ENCODE results near the gene TULP4.

TULP4 gene

DNA sequence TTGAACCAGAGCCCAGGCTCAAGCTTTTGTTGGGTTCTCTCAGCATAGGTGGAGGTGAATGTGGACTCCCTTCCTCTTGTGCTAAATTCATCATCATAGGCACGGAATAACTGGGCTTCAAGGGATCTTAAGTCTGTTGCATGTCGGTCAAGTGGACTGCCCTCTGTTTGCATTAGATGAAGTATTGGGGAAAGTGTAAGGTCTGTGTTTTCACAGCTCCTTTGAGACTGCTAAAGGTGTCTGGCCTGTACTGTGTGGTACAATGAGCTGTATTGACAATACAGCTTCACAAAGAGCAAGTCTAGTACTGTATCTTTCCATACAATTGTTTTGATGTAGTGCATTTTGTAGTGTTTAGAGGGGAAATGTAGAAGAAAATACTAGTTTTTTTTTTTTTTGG is 34.3 kb upstream of the TULP4 start (continued):
- TF ChIP-seq, protein P1, sequence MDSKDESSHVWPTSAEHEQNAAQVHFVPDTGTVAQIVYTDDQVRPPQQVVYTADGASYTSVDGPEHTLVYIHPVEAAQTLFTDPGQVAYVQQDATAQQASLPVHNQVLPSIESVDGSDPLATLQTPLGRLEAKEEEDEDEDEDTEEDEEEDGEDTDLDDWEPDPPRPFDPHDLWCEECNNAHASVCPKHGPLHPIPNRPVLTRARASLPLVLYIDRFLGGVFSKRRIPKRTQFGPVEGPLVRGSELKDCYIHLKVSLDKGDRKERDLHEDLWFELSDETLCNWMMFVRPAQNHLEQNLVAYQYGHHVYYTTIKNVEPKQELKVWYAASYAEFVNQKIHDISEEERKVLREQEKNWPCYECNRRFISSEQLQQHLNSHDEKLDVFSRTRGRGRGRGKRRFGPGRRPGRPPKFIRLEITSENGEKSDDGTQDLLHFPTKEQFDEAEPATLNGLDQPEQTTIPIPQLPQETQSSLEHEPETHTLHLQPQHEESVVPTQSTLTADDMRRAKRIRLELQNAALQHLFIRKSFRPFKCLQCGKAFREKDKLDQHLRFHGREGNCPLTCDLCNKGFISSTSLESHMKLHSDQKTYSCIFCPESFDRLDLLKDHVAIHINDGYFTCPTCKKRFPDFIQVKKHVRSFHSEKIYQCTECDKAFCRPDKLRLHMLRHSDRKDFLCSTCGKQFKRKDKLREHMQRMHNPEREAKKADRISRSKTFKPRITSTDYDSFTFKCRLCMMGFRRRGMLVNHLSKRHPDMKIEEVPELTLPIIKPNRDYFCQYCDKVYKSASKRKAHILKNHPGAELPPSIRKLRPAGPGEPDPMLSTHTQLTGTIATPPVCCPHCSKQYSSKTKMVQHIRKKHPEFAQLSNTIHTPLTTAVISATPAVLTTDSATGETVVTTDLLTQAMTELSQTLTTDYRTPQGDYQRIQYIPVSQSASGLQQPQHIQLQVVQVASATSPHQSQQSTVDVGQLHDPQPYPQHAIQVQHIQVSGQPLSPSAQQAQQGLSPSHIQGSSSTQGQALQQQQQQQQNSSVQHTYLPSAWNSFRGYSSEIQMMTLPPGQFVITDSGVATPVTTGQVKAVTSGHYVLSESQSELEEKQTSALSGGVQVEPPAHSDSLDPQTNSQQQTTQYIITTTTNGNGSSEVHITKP (tag by site-specific recombination; IDR thresholded peaks at IDR 0.05), result no peak
- no peak for TF ChIP-seq BCL11A (tag by site-specific recombination; IDR thresholded peaks at IDR 0.05; ENCODE audit: low read depth)
- TF ChIP-seq, protein P2, sequence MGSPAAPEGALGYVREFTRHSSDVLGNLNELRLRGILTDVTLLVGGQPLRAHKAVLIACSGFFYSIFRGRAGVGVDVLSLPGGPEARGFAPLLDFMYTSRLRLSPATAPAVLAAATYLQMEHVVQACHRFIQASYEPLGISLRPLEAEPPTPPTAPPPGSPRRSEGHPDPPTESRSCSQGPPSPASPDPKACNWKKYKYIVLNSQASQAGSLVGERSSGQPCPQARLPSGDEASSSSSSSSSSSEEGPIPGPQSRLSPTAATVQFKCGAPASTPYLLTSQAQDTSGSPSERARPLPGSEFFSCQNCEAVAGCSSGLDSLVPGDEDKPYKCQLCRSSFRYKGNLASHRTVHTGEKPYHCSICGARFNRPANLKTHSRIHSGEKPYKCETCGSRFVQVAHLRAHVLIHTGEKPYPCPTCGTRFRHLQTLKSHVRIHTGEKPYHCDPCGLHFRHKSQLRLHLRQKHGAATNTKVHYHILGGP (tag by site-specific recombination; IDR thresholded peaks at IDR 0.05), result no peak

DNA sequence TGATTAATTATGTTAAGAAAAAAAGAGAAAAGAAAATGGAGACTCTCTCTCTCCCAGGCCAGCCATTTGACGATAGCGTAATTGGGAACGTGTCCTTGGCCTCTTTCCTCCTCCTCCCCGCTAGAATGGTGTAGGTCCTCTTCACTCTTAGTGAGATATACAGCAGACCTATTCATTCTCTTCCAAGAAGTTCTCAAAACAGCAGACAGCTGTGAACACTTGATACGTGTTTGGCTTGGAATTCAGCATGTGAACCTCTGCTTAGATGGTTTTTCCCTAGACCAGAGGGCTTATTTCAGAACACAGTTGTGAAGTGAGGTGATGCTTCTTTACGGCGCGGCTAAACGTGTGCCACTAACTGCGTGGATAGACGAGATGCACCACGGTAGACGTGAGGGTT is 32.6 kb upstream of the TULP4 start:
- peaks cover 14% of the 10 kb centered on the region; the same call in 1 of the 2 replicates for H3K4me1 ChIP-seq (ENCODE audit: control insufficient read depth, insufficient read depth, low read length)
- H3K27ac ChIP-seq (ENCODE audit: extremely low read depth, low read depth, low read length), result no peak overlapping the region
- CTCF ChIA-PET, result interaction anchor here (0.7 to 1.3 kb wide), 2 partner anchors 132 to 439 kb away, joined by 3 to 5 read pairs; no protein-coding TSS in a partner anchor
- H3K9me3 ChIP-seq (ENCODE audit: control insufficient read depth, insufficient read depth, low read depth, low read length), result no peaks in the 10 kb centered on the region
- H3K4me3 ChIP-seq (ENCODE audit: low read depth, low read length), result no peak overlapping the region
- POLR2A ChIA-PET, result no interaction called here
- peaks cover 0 to 3% of the 10 kb centered on the region in 2 experiments; a peak in 2 of 3 replicates for H3K36me3 ChIP-seq (ENCODE audit: control insufficient read depth in 2 of 2, insufficient read depth in 1 of 2, low read length in 2 of 2)
- TF ChIP-seq, protein P3, sequence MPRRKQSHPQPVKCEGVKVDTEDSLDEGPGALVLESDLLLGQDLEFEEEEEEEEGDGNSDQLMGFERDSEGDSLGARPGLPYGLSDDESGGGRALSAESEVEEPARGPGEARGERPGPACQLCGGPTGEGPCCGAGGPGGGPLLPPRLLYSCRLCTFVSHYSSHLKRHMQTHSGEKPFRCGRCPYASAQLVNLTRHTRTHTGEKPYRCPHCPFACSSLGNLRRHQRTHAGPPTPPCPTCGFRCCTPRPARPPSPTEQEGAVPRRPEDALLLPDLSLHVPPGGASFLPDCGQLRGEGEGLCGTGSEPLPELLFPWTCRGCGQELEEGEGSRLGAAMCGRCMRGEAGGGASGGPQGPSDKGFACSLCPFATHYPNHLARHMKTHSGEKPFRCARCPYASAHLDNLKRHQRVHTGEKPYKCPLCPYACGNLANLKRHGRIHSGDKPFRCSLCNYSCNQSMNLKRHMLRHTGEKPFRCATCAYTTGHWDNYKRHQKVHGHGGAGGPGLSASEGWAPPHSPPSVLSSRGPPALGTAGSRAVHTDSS (tag by site-specific recombination; IDR thresholded peaks at IDR 0.05), result no peak
- TF ChIP-seq, protein P4, sequence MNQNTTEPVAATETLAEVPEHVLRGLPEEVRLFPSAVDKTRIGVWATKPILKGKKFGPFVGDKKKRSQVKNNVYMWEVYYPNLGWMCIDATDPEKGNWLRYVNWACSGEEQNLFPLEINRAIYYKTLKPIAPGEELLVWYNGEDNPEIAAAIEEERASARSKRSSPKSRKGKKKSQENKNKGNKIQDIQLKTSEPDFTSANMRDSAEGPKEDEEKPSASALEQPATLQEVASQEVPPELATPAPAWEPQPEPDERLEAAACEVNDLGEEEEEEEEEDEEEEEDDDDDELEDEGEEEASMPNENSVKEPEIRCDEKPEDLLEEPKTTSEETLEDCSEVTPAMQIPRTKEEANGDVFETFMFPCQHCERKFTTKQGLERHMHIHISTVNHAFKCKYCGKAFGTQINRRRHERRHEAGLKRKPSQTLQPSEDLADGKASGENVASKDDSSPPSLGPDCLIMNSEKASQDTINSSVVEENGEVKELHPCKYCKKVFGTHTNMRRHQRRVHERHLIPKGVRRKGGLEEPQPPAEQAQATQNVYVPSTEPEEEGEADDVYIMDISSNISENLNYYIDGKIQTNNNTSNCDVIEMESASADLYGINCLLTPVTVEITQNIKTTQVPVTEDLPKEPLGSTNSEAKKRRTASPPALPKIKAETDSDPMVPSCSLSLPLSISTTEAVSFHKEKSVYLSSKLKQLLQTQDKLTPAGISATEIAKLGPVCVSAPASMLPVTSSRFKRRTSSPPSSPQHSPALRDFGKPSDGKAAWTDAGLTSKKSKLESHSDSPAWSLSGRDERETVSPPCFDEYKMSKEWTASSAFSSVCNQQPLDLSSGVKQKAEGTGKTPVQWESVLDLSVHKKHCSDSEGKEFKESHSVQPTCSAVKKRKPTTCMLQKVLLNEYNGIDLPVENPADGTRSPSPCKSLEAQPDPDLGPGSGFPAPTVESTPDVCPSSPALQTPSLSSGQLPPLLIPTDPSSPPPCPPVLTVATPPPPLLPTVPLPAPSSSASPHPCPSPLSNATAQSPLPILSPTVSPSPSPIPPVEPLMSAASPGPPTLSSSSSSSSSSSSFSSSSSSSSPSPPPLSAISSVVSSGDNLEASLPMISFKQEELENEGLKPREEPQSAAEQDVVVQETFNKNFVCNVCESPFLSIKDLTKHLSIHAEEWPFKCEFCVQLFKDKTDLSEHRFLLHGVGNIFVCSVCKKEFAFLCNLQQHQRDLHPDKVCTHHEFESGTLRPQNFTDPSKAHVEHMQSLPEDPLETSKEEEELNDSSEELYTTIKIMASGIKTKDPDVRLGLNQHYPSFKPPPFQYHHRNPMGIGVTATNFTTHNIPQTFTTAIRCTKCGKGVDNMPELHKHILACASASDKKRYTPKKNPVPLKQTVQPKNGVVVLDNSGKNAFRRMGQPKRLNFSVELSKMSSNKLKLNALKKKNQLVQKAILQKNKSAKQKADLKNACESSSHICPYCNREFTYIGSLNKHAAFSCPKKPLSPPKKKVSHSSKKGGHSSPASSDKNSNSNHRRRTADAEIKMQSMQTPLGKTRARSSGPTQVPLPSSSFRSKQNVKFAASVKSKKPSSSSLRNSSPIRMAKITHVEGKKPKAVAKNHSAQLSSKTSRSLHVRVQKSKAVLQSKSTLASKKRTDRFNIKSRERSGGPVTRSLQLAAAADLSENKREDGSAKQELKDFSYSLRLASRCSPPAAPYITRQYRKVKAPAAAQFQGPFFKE (tag by site-specific recombination; IDR thresholded peaks at IDR 0.05; ENCODE audit: borderline replicate concordance), result no peak
- no peak for TF ChIP-seq ZNF292 (tag by site-specific recombination; IDR thresholded peaks at IDR 0.05; ENCODE audit: borderline replicate concordance, low read depth)
- no peak for TF ChIP-seq YY1 (tag by site-specific recombination; IDR thresholded peaks at IDR 0.05)

DNA sequence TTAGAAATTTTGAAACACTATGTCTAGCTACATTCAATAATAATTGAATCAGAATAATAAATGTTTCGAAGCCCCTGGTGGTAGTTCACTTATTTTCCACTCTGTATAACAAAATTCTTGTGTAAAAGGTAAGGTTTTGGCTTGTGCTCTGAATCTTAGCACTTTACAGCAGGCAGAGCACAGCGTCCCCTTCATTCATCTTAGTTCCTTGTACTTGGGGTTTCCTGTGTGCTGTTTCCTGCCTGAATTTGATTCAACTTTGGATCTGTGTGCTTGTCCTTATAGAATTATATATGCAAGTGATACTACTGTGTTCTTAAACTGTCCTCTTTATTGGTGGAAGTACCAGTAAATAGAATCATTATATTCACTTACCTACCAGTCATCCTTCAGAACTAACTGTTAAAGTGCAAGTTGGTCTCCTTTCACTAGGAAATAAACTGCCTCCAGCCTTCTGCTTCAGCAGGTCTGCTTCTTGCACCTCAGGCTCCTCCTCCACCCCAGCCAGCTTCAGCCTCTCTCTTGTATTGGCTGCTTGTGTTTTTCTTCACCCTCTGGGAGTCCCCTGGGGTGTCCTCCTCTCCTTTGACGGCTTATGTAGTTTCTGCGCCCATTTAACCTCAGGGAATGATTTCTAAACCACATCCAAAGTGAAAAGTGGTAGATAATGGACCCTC is 28.8 kb upstream of the TULP4 start:
- H3K9me3 ChIP-seq (ENCODE audit: control insufficient read depth, insufficient read depth, low read depth, low read length), result no peaks in the 10 kb centered on the region
- no peak overlapping the region for H3K4me3 ChIP-seq (ENCODE audit: low read depth, low read length)
- H3K27ac ChIP-seq (ENCODE audit: extremely low read depth, low read depth, low read length), result peak overlapping the region; percentile 35
- H3K36me3 ChIP-seq (ENCODE audit: control insufficient read depth in 2 of 2, insufficient read depth in 1 of 2, low read length in 2 of 2), result peaks cover 0 to 3% of the 10 kb centered on the region in 2 experiments; a peak in 1 of 3 replicates
- ChIA-PET CTCF (interaction anchor here (0.9 to 1.9 kb wide), 2 partner anchors 8 to 62 kb away, joined by 4 to 7 read pairs; no protein-coding TSS in a partner anchor), POLR2A (no interaction called here)
- peaks cover 29% of the 10 kb centered on the region for H3K4me1 ChIP-seq (ENCODE audit: control insufficient read depth, insufficient read depth, low read length)
- peak; percentile 95 for TF ChIP-seq GLIS1 (tag by site-specific recombination; IDR thresholded peaks at IDR 0.05)
- peak; percentile 72 for TF ChIP-seq WT1 (tag by site-specific recombination; IDR thresholded peaks at IDR 0.05)
- peak; percentile 37; the same call in 1 of the 2 replicates for TF ChIP-seq ZBTB8A (tag by site-specific recombination; IDR thresholded peaks at IDR 0.05)
- TF ChIP-seq ZNF175 (tag by site-specific recombination; IDR thresholded peaks at IDR 0.05), result no peak
- 0 out of 2 replicates have a peak, but pooled peaks have one; percentile 10 for TF ChIP-seq ZXDB (tag by site-specific recombination; IDR thresholded peaks at IDR 0.05)
- TF ChIP-seq TRIM28 (IDR thresholded peaks at IDR 0.05; ENCODE audit: borderline replicate concordance, low read length), result peak; percentile 55; the same call in 1 of the 2 replicates
- TF ChIP-seq EGR2 (tag by site-specific recombination; IDR thresholded peaks at IDR 0.05; ENCODE audit: low read depth), result no peak
- no peak for TF ChIP-seq ZNF600 (tag by site-specific recombination; IDR thresholded peaks at IDR 0.05)
- TF ChIP-seq, protein P5, sequence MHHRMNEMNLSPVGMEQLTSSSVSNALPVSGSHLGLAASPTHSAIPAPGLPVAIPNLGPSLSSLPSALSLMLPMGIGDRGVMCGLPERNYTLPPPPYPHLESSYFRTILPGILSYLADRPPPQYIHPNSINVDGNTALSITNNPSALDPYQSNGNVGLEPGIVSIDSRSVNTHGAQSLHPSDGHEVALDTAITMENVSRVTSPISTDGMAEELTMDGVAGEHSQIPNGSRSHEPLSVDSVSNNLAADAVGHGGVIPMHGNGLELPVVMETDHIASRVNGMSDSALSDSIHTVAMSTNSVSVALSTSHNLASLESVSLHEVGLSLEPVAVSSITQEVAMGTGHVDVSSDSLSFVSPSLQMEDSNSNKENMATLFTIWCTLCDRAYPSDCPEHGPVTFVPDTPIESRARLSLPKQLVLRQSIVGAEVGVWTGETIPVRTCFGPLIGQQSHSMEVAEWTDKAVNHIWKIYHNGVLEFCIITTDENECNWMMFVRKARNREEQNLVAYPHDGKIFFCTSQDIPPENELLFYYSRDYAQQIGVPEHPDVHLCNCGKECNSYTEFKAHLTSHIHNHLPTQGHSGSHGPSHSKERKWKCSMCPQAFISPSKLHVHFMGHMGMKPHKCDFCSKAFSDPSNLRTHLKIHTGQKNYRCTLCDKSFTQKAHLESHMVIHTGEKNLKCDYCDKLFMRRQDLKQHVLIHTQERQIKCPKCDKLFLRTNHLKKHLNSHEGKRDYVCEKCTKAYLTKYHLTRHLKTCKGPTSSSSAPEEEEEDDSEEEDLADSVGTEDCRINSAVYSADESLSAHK (tag by site-specific recombination; IDR thresholded peaks at IDR 0.05), result peak; percentile 63; the same call in 1 of the 2 replicates
- TF ChIP-seq ZIC2 (tag by site-specific recombination; IDR thresholded peaks at IDR 0.05), result peak; percentile 45

Measured in HEK293 (cell line).